Endothelial cell (in vitro differentiated cells): ENCODE measurements around the gene NINJ1. TPM values are rescaled to one million over a fixed set of nuclear protein-coding genes. Genes with fewer than 3 reads are reported as not detected.
"Not testable (repeated sequence)": the region's sequence is repeated elsewhere in the genome, so short reads cannot be mapped to it uniquely, and the experiment has no call there.

ENCODE experiments used
- DNase-seq: peaks from one replicate; pipeline ENCODE4 v3.0.0; 2021; ENCODE audit warnings: low spot score
- H3K27ac Mint-ChIP-seq: one replicate; pipeline ENCODE4 v1.8.0; 2021; ENCODE audit warnings: mixed read lengths, inconsistent platforms; ENCODE audit not compliant: unreplicated experiment
- H3K27me3 Mint-ChIP-seq: one replicate; pipeline ENCODE4 v1.8.0; 2021; ENCODE audit warnings: mild to moderate bottlenecking, moderate library complexity, mixed read lengths, inconsistent platforms; ENCODE audit not compliant: unreplicated experiment
- H3K36me3 Mint-ChIP-seq: one replicate; pipeline ENCODE4 v1.8.0; 2021; ENCODE audit warnings: mild to moderate bottlenecking, low read depth, mixed read lengths, inconsistent platforms; ENCODE audit not compliant: unreplicated experiment
- H3K4me1 Mint-ChIP-seq: one replicate; pipeline ENCODE4 v1.8.0; 2021; ENCODE audit warnings: mild to moderate bottlenecking, mixed read lengths, inconsistent platforms; ENCODE audit not compliant: unreplicated experiment
- H3K4me3 Mint-ChIP-seq: one replicate; pipeline ENCODE4 v1.8.0; 2021; ENCODE audit warnings: mild to moderate bottlenecking, mixed read lengths, inconsistent platforms; ENCODE audit not compliant: unreplicated experiment
- H3K9me3 Mint-ChIP-seq: one replicate; pipeline ENCODE4 v1.8.0; 2021; ENCODE audit warnings: mixed read lengths, inconsistent platforms; ENCODE audit not compliant: unreplicated experiment
- total RNA-seq: library from RNA; stranded (reverse); fragmentation: NEBNext Ultra II Directional; extraction: Animal tissue kit (Norgen Biotek cat#: 25700); gene quantifications from one replicate; pipeline ENCODE4 v1.2.1, GENCODE V29; 2021; ENCODE audit not compliant: unreplicated experiment
- TF ChIP-seq, protein P1 (sequence below): fragments of 200-600 bp; sonication (generic); IDR thresholded peaks from one replicate; pipeline ENCODE4 v1.5.0; 2021; ENCODE audit warnings: antibody characterized with exemption; ENCODE audit not compliant: unreplicated experiment

NINJ1 gene
- total RNA-seq, 1 donor from 2014 or later, result 34.2 TPM

DNA sequence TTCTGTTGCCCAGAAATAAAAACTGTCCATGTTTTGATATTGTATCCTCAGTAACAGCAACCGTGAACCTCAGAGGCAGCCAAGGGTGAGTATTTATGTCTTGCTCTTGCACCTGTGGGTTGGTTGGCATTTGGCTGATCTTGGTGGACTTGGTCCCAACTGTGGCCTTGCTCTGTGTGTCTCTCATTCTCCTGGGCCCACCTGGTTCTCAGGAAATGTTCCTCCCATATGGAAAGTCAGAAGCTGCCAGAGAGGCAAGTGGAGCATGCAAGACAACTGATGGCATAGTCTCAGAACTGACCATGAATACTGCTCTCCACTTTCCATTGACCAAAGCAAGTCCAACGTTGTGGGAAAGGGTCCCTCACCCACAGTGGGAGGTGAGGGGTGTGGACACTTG is 13.6 kb upstream of the NINJ1 start:
- no peak overlapping the region for H3K4me3 Mint-ChIP-seq
- H3K27ac Mint-ChIP-seq, result no peak overlapping the region
- H3K27me3 Mint-ChIP-seq, result peaks cover 1% of the 10 kb centered on the region
- peaks cover 4% of the 10 kb centered on the region for H3K4me1 Mint-ChIP-seq
- TF ChIP-seq, protein P1, sequence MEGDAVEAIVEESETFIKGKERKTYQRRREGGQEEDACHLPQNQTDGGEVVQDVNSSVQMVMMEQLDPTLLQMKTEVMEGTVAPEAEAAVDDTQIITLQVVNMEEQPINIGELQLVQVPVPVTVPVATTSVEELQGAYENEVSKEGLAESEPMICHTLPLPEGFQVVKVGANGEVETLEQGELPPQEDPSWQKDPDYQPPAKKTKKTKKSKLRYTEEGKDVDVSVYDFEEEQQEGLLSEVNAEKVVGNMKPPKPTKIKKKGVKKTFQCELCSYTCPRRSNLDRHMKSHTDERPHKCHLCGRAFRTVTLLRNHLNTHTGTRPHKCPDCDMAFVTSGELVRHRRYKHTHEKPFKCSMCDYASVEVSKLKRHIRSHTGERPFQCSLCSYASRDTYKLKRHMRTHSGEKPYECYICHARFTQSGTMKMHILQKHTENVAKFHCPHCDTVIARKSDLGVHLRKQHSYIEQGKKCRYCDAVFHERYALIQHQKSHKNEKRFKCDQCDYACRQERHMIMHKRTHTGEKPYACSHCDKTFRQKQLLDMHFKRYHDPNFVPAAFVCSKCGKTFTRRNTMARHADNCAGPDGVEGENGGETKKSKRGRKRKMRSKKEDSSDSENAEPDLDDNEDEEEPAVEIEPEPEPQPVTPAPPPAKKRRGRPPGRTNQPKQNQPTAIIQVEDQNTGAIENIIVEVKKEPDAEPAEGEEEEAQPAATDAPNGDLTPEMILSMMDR, result no peak
- H3K9me3 Mint-ChIP-seq, result no peaks in the 10 kb centered on the region
- no peaks in the 10 kb centered on the region for H3K36me3 Mint-ChIP-seq
- no peak for DNase-seq

GRCh38 chr9:93146696-93147095 is 12.6 kb upstream of the NINJ1 start:
- H3K4me3 Mint-ChIP-seq, DNase-seq, H3K9me3 Mint-ChIP-seq, H3K27ac Mint-ChIP-seq, H3K36me3 Mint-ChIP-seq, H3K27me3 Mint-ChIP-seq, H3K4me1 Mint-ChIP-seq: not testable (repeated sequence)

DNA sequence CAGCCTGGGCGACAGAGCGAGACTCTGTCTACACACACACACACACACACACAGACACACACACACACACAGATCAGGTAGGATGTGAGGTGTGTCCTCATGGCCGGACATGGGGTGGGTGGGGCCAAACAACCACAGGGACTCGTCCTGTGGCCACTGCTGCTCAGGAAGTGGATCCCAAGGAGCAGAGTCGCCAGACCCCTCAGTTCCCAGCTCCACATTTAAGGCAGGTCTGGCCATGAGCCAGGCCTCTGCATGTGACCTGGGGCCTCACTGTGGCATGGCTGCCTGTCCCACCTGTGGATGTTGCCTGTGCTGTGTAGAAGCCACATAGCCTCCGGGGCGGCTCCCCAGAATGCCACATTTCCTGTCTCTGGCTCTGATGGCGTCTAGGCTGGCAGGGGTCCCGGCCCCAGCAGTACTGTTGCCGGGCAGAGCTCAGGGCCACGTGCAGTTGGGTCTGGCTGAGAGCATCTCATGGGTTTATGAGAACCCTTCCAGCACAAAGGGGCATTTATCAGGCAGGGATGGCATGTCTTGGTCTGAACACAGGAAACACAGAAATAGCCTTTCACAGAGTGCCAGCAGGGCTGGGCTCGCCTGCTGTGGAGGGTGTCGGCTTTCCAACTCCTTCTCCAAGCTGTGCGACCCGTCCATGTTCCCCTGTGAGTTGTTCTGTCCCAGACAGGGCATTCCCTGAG is 9.9 kb upstream of the NINJ1 start:
- H3K9me3 Mint-ChIP-seq, result no peaks in the 10 kb centered on the region
- no peak for DNase-seq
- peaks cover 3% of the 10 kb centered on the region for H3K27me3 Mint-ChIP-seq
- no peaks in the 10 kb centered on the region for H3K36me3 Mint-ChIP-seq
- H3K4me3 Mint-ChIP-seq, result no peak overlapping the region
- no peak overlapping the region for H3K27ac Mint-ChIP-seq
- TF ChIP-seq, protein P1, result no peak
- peaks cover 4% of the 10 kb centered on the region for H3K4me1 Mint-ChIP-seq

DNA sequence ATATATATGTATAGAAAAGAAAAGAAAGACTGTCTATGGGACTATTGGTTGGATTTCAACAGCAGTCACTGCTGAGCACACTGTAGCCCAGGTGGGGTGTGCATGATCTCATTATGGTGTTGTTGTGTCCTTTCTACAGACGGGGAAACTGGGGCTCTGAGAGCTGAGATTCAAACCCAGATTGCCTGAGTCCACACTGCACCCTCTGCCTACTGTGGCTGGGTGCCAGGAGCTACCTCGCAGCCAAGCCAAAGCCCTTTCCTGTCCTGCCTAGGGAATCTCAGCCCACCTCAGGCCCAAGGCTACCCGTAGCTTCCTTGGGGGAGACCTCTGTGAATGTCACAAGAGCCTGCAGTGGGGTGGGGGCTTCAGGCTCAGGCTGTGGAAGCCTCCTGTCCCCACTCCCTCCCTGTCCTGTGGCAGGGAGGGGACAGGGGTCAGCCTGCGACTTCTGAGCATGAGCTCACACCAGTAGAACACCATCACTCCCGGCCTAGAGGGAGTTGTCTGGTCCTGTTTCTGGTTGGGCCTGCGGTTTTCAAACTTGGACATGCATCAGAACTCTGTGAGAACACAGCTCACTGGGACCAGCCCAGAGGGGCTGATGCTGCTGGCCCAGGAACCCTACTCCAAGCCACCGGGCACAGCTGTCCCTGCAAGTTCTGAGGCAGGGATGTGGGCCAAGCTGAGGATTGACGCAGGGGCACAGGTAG is 7.9 kb upstream of the NINJ1 start:
- Mint-ChIP-seq H3K27me3 (peaks cover 3% of the 10 kb centered on the region), H3K4me1 (peaks cover 4% of the 10 kb centered on the region), H3K4me3 (no peak overlapping the region), H3K9me3 (no peaks in the 10 kb centered on the region), H3K36me3 (no peaks in the 10 kb centered on the region), H3K27ac (no peak overlapping the region)
- TF ChIP-seq, protein P1, result no peak
- DNase-seq, result no peak

DNA sequence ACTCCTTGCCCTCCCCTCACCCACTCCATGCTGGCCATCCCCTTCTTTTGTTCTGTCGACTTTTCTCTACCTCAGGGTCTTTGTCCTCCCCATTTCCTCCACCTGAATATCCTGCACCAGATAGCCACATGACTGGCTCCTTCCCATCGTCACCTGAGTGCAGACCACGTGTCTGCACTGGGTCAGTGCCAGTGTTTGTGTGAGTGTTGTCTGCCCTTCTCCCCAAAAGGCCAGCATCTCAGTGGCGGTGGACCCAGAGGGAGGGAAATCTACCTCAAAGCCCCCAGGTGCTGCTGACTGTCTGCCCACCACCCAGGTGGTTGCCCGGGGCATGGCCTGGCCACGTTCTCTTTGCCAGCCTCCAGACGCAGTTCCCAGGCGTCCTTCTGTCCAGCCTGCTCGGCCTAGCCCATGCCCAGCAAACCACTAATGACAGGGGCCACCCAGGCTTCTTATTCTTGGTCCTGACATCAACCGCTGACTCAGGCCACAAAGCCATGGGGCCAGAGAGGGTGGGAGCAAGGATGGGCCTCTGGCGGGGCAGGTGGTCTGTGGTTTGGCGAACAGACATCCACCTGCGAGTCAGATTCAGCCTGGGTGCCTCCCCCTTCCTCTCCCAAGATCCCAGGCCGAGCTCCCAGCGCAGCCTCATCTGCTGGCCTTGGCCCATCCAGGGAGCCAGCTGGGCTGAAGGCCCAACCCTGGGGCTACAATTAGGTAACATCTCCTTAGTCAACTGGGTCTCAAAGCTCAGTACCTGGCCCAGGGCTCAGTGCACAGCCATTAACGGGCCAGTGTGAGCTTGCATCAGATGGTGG is 5.5 kb upstream of the NINJ1 start:
- DNase-seq, result no peak
- TF ChIP-seq, protein P1, result no peak
- no peak overlapping the region for H3K27ac Mint-ChIP-seq
- no peaks in the 10 kb centered on the region for H3K36me3 Mint-ChIP-seq
- no peaks in the 10 kb centered on the region for H3K9me3 Mint-ChIP-seq
- peaks cover 8% of the 10 kb centered on the region for H3K4me1 Mint-ChIP-seq
- peaks cover 4% of the 10 kb centered on the region for H3K27me3 Mint-ChIP-seq
- H3K4me3 Mint-ChIP-seq, result no peak overlapping the region
